Duodenal mucosa (tissue), 2 donors: ENCODE data around the gene KRT74.

Experiments
- H3K27ac ChIP-seq: one replicate; pipeline ENCODE4 v1.7.0; 2013; ENCODE audit warnings: low read depth, low read length
- H3K27me3 ChIP-seq, 2 donors: one replicate each; pipeline ENCODE4 v1.7.0; 2013; ENCODE audit warnings: low read length in 2 of 2, control low read depth in 1 of 2; ENCODE audit not compliant: insufficient read depth in 2 of 2, control insufficient read depth in 1 of 2
- H3K36me3 ChIP-seq, 2 donors: one replicate each; pipeline ENCODE4 v1.7.0; 2013; ENCODE audit warnings: low read length in 2 of 2, control low read depth in 1 of 2; ENCODE audit not compliant: insufficient read depth in 2 of 2, control insufficient read depth in 1 of 2
- H3K4me1 ChIP-seq, 2 donors: one replicate each; pipeline ENCODE4 v1.7.0; 2013; ENCODE audit warnings: low read length in 2 of 2, control low read depth in 1 of 2; ENCODE audit not compliant: insufficient read depth in 2 of 2, control insufficient read depth in 1 of 2
- H3K4me3 ChIP-seq, 2 donors: one replicate each; pipeline ENCODE4 v1.7.0; 2013; ENCODE audit warnings: low read length in 2 of 2, low read depth in 1 of 2
- H3K9ac ChIP-seq, 2 donors: one replicate each; pipeline ENCODE4 v1.7.0; 2013; ENCODE audit warnings: low read length in 2 of 2, low read depth in 1 of 2
- H3K9me3 ChIP-seq, 2 donors: one replicate each; pipeline ENCODE4 v1.7.0; 2013; ENCODE audit warnings: low read length in 2 of 2, control low read depth in 1 of 2; ENCODE audit not compliant: control insufficient read depth in 1 of 2

Gene KRT74

GRCh38 chr12:52531566-52532300, 41.9 kb downstream of the KRT74 start:
- Histone ChIP-seq H3K9me3 (no peaks in the 10 kb centered on the region), H3K27me3 (no peaks in the 10 kb centered on the region), H3K27ac (no peak overlapping the region), H3K9ac (no peak overlapping the region), H3K4me3 (no peak overlapping the region), H3K36me3 (no peaks in the 10 kb centered on the region), H3K4me1 (no peaks in the 10 kb centered on the region)

GRCh38 chr12:52530905-52531304, 42.7 kb downstream of the KRT74 start:
- Histone ChIP-seq H3K36me3 (no peaks in the 10 kb centered on the region), H3K9me3 (no peaks in the 10 kb centered on the region), H3K4me3 (no peak overlapping the region), H3K27ac (no peak overlapping the region), H3K9ac (no peak overlapping the region), H3K27me3 (no peaks in the 10 kb centered on the region), H3K4me1 (no peaks in the 10 kb centered on the region)

GRCh38 chr12:52530366-52530765, 43.3 kb downstream of the KRT74 start:
- H3K27ac ChIP-seq, result no peak overlapping the region
- H3K27me3 ChIP-seq, result no peaks in the 10 kb centered on the region
- H3K9ac ChIP-seq, result no peak overlapping the region
- H3K4me3 ChIP-seq, result no peak overlapping the region
- H3K9me3 ChIP-seq, result no peaks in the 10 kb centered on the region
- H3K36me3 ChIP-seq, result no peaks in the 10 kb centered on the region
- no peaks in the 10 kb centered on the region for H3K4me1 ChIP-seq

DNA sequence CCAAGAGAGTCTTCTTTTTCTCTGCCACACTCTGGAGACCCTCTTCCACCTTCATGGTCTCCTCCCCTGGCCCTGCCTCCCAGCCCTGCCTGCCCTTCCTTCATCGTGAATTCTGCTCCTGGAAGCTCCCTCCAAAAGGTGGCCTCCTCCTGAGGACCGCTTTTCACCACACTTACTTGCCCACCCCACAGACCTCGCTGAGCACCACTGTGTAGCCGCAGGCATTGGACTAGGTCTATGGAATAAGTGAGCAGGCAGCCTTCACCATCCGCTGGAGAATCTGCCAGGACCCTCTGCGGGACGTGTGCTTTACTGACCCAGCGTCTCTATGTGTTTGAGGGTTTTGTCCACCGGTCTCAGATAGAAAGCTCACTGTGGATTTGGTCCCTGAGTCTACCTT, 43.8 kb downstream of the KRT74 start:
- no peaks in the 10 kb centered on the region for H3K36me3 ChIP-seq
- H3K9ac ChIP-seq, result no peak overlapping the region
- no peak overlapping the region for H3K4me3 ChIP-seq
- H3K27ac ChIP-seq, result no peak overlapping the region
- no peaks in the 10 kb centered on the region for H3K27me3 ChIP-seq
- H3K4me1 ChIP-seq, result no peaks in the 10 kb centered on the region
- no peaks in the 10 kb centered on the region for H3K9me3 ChIP-seq

DNA sequence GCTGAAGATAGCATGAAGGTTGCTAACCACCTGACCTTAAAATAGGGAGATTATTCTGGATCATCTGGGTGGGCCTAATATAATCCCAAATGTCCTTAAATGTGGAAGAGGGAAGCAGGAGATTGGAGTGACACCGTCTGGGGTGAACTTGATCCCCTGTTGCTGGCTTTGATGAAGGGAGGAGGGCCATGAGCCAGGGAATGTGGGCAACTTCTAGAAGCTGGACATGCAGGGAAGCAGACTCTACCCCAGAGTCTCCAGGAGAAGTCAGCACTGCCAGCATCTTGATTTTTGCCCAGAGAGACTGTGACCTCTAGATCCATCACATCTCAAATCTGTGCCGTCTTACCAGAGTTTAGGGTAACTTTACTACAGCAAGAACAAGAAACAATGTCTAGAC, 44.2 kb downstream of the KRT74 start:
- H3K4me1 ChIP-seq, result no peaks in the 10 kb centered on the region
- H3K27me3 ChIP-seq, result no peaks in the 10 kb centered on the region
- no peaks in the 10 kb centered on the region for H3K36me3 ChIP-seq
- no peak overlapping the region for H3K4me3 ChIP-seq
- H3K9ac ChIP-seq, result no peak overlapping the region
- H3K9me3 ChIP-seq, result no peaks in the 10 kb centered on the region
- no peak overlapping the region for H3K27ac ChIP-seq

- H3K27ac ChIP-seq, result no peak overlapping the region
- no peaks in the 10 kb centered on the region for H3K36me3 ChIP-seq
- H3K9ac ChIP-seq, result no peak overlapping the region
These were observed 45.0 kb downstream of the KRT74 start for GRCh38 chr12:52528641-52529143.

GRCh38 chr12:52527121-52527800, 46.4 kb downstream of the KRT74 start:
- H3K36me3 ChIP-seq, result no peaks in the 10 kb centered on the region
- H3K4me1 ChIP-seq, result no peaks in the 10 kb centered on the region
- H3K9me3 ChIP-seq, result no peaks in the 10 kb centered on the region
- no peak overlapping the region for H3K27ac ChIP-seq
- H3K9ac ChIP-seq, result no peak overlapping the region
- peaks cover 2 to 5% of the 10 kb centered on the region in 2 donors for H3K27me3 ChIP-seq
- H3K4me3 ChIP-seq, result no peak overlapping the region

More at GRCh38 chr12:52528641-52529143, 45.0 kb downstream of the KRT74 start:
- Histone ChIP-seq H3K27me3 (no peaks in the 10 kb centered on the region), H3K4me3 (no peak overlapping the region), H3K4me1 (no peaks in the 10 kb centered on the region), H3K9me3 (no peaks in the 10 kb centered on the region)

GRCh38 chr12:52526511-52526951, 47.1 kb downstream of the KRT74 start:
- H3K9me3 ChIP-seq, result no peaks in the 10 kb centered on the region
- H3K9ac ChIP-seq, result no peak overlapping the region
- H3K27ac ChIP-seq, result no peak overlapping the region
- H3K4me3 ChIP-seq, result no peak overlapping the region
- no peaks in the 10 kb centered on the region for H3K36me3 ChIP-seq
- peaks cover 0 to 3% of the 10 kb centered on the region in 2 donors for H3K4me1 ChIP-seq
- peaks cover 3 to 5% of the 10 kb centered on the region in 2 donors for H3K27me3 ChIP-seq

DNA sequence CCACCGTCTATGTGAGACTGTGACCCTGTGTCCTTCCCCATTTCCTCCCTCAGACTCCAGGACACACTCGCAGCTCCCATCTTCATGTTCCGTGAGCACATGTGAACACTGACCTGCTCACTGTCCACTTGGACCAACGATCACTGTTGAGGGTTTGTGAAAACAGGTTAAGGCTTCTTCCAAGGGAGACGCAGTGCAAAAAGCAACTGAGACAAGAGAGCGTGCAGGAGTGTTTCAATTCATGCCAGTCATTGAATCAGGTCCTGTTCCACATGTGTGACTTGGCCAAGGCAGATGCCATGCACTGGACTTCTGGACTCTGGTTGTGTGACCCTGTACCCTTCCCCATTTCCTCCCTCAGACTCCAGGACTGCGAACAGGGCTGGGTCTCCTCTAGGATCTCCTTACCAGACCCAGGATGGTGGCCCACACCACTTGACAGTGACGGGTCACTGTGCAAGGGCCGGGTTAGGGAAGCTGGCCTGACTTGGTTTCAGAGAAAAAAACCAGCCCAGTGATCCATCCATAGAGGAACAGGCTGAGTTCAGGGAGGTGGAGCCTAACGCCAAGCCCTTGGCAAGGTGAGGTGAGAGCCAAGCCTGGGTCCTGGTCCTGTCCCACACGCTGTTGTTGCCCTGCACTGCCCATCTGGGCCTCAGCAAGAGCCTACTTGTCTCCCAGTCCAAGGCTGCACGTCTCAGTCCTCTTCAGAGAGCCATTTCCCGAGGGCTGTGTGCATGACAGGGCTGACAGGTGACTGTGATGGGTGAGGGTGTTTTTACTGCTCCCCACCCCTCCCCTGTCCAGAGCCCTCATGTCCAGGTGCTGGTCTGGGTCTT, 47.8 kb downstream of the KRT74 start:
- peaks cover 3 to 5% of the 10 kb centered on the region in 2 donors for H3K27me3 ChIP-seq
- no peak overlapping the region for H3K9ac ChIP-seq
- H3K27ac ChIP-seq, result no peak overlapping the region
- no peaks in the 10 kb centered on the region for H3K36me3 ChIP-seq
- H3K9me3 ChIP-seq, result no peaks in the 10 kb centered on the region
- H3K4me1 ChIP-seq, result peaks cover 3 to 5% of the 10 kb centered on the region in 2 donors
- H3K4me3 ChIP-seq, result no peak overlapping the region
